ENCODE measurements around the gene JPH3.

JPH3 gene

DNA sequence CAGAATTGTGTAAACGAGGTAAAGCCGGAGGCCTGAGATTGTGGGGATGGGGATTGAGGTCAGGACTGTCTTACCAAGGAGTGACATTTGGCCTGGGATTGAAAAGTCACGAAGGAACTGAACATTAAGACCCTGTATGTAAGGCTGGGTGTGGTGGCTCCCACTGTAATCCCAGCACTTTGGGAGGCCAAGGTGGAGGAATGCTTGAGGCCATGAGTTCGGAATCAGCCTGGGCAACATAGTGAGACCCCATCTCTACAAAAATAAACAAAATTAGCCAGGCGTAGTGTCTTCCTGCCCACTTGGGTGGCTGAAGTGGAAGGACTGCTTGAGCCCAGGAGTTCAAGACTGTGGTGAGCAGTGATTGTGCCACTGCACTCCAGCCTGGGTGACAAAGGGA lies 75.5 kb downstream of the JPH3 start:
- TF ChIP-seq GATA2 (IDR thresholded peaks at IDR 0.05; ENCODE audit: low read depth, low read length): no peak
- TF ChIP-seq GATA3 (IDR thresholded peaks at IDR 0.05; ENCODE audit: low read depth, low read length): no peak

- no peak for TF ChIP-seq GATA2 (IDR thresholded peaks at IDR 0.05; ENCODE audit: low read depth, low read length)
- no peak for TF ChIP-seq GATA3 (IDR thresholded peaks at IDR 0.05; ENCODE audit: low read depth, low read length)
Observed at GRCh38 chr16:87678618-87679017, 76.3 kb downstream of the JPH3 start.

- TF ChIP-seq GATA2 (IDR thresholded peaks at IDR 0.05; ENCODE audit: low read depth, low read length): no peak
- TF ChIP-seq GATA3 (IDR thresholded peaks at IDR 0.05; ENCODE audit: low read depth, low read length): no peak
Observed at GRCh38 chr16:87679593-87680271, 77.4 kb downstream of the JPH3 start.

GRCh38 chr16:87680272-87680644 lies 78.0 kb downstream of the JPH3 start:
- TF ChIP-seq GATA2 (IDR thresholded peaks at IDR 0.05; ENCODE audit: low read depth, low read length) (no peak), GATA3 (IDR thresholded peaks at IDR 0.05; ENCODE audit: low read depth, low read length) (no peak)

- no peak for TF ChIP-seq GATA3 (IDR thresholded peaks at IDR 0.05; ENCODE audit: low read depth, low read length)
Observed at GRCh38 chr16:87681981-87682570, 79.8 kb downstream of the JPH3 start.

DNA sequence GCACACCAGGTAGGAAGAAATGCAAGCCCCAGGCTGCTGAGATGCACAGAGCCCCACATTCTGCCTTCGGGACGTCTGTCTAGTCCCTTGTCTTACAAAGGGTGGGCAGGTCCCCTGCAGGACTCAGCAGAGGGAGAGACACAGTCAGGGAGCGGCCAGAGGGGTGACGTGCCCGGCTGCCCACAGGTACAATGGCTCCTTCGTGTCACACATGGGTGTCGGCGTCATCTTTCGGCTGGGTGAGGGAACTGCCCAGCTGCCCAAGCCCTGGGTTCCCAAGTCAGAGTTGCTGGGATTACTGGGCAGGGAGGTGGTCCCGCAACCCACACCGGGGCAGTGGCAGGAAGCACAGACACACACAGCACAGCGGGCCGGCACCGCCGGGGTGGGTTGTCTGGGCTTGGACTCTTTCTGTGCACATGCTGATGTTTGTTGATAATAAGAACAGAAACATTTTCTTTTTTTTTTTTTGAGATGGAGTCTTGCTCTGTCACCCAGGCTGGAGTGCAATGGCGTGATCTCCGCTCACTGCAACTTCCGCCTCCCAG lies 80.6 kb downstream of the JPH3 start:
- no peak for TF ChIP-seq GATA2 (IDR thresholded peaks at IDR 0.05; ENCODE audit: low read depth, low read length)

DNA sequence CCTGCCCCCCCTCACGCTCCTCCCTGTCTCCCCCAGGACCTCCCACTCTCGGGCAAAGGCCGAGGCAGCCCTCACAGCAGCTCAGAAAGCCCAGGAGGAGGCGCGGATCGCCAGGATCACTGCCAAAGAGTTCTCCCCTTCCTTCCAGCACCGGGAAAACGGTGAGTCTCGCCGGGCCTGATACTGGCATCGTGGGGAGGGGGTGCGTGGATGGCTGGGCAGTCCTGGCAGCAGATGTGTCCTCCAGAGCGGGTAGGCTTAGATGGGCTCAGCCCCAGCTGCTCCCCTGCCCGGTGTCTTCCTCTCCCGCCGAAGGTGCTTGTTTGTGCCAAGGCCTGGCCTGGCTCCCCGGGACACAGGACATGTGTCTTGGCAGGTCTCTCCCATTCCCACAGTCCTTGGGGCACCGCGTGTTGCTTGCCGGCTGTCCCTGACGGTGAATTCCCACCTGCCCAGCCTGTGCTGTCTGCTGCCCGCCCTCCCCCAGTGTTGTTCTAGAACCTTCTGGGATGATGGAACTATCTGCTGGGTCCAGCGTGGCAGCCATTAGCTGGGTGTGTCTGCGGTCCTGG lies 81.9 kb downstream of the JPH3 start:
- no peak for TF ChIP-seq GATA2 (IDR thresholded peaks at IDR 0.05; ENCODE audit: low read depth, low read length)
- no peak for TF ChIP-seq GATA3 (IDR thresholded peaks at IDR 0.05; ENCODE audit: low read depth, low read length)

GRCh38 chr16:87684711-87685404 lies 82.5 kb downstream of the JPH3 start:
- TF ChIP-seq GATA2 (IDR thresholded peaks at IDR 0.05; ENCODE audit: low read depth, low read length) (no peak), GATA3 (IDR thresholded peaks at IDR 0.05; ENCODE audit: low read depth, low read length) (no peak)

GRCh38 chr16:87685405-87685755 lies 83.1 kb downstream of the JPH3 start:
- no peak for TF ChIP-seq GATA2 (IDR thresholded peaks at IDR 0.05; ENCODE audit: low read depth, low read length)
- TF ChIP-seq GATA3 (IDR thresholded peaks at IDR 0.05; ENCODE audit: low read depth, low read length): no peak

- TF ChIP-seq GATA3 (IDR thresholded peaks at IDR 0.05; ENCODE audit: low read depth, low read length) (no peak), GATA2 (IDR thresholded peaks at IDR 0.05; ENCODE audit: low read depth, low read length) (no peak)
Observed at GRCh38 chr16:87685766-87686165, 83.5 kb downstream of the JPH3 start.

GRCh38 chr16:87686697-87687096 lies 84.4 kb downstream of the JPH3 start:
- TF ChIP-seq GATA2 (IDR thresholded peaks at IDR 0.05; ENCODE audit: low read depth, low read length) (no peak), GATA3 (IDR thresholded peaks at IDR 0.05; ENCODE audit: low read depth, low read length) (no peak)

DNA sequence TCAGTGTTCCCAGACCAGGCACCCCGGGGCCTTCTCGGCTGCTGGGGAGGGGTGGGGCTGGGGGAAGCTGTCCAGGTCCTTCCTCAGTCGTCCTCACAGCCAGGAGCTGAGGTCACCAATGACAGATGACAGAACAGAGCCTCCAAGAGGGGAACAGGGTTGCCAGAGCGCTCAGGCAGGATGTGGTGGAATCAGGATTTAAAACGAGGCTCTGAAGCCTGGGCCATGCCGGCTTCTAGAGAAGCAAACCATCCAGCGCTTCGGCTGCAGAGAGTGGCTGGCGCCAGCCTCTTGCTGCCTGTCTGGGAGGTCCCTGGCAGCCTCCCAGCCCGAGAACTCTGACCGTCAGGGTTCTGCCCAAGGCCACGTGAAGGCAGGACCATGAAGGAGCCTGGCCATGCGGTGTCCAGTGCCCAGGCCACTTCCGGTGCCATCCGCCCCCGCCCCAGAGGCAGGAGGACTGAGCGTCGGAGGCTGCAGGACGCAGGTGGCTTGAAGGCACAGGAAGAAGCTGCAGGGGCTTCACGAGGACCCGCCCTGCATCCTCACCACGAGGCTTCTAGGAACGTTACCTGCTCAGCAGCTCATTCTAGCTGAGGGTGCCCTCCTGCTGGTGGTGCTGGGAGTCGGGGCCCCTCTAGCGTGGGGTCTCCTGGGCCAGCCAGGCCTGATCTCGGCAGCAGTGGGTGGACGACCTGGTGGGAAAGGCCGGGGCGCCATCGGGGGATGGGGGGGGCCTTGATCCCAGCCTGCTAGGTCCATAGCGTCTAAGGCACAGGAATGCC lies 85.0 kb downstream of the JPH3 start:
- TF ChIP-seq GATA3 (IDR thresholded peaks at IDR 0.05; ENCODE audit: low read depth, low read length) (no peak), GATA2 (IDR thresholded peaks at IDR 0.05; ENCODE audit: low read depth, low read length) (no peak)

GRCh38 chr16:87687998-87688529 lies 85.8 kb downstream of the JPH3 start:
- TF ChIP-seq GATA2 (IDR thresholded peaks at IDR 0.05; ENCODE audit: low read depth, low read length) (no peak), GATA3 (IDR thresholded peaks at IDR 0.05; ENCODE audit: low read depth, low read length) (no peak)

Data from SH-SY5Y (cell line).